GM20431 (cell line): ENCODE data around the gene TNPO2.
"Not testable (repeated sequence)": the region's sequence is repeated elsewhere in the genome, so short reads cannot be mapped to it uniquely, and the experiment has no call there.

Experiments used
- in situ Hi-C: fragments of 300-500 bp; cut with MseI, MboI; formaldehyde crosslinking; loops from one replicate; pipeline ENCODE4 v1.15.0; 2020; ENCODE audit warnings: low sequenced_read_pairs; ENCODE audit not compliant: unreplicated experiment

TNPO2 gene

DNA sequence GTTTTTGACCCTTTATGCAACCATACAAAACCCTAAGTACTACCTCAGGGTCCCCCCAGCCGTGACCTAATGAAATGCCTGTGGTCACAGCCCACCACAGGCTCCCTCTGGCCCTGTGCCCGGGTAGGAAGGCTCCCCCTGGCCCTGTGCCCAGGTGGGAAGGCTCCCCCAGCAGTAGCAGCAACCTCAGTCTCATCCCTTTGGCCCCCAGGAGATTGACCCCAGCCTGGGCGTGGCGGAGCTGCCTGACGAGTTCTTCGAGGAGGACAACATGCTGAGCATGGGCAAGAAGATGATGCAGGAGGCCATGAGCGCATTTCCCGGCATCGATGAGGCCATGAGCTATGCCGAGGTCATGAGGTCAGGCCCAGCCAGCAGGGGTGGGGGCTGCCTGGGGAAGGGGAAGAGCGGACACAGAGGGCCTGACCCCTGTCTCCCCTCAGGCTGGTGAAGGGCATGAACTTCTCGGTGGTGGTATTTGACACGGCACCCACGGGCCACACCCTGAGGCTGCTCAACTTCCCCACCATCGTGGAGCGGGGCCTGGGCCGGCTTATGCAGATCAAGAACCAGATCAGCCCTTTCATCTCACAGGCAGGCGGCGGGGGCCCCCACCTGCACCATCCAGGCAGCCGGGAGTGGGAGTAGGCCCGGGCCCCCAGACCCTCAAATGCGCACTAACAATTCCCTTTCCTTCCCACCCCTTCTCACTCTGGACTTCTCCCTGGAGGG is 21.6 kb upstream of the TNPO2 start:
- in situ Hi-C loops = no loop called here

DNA sequence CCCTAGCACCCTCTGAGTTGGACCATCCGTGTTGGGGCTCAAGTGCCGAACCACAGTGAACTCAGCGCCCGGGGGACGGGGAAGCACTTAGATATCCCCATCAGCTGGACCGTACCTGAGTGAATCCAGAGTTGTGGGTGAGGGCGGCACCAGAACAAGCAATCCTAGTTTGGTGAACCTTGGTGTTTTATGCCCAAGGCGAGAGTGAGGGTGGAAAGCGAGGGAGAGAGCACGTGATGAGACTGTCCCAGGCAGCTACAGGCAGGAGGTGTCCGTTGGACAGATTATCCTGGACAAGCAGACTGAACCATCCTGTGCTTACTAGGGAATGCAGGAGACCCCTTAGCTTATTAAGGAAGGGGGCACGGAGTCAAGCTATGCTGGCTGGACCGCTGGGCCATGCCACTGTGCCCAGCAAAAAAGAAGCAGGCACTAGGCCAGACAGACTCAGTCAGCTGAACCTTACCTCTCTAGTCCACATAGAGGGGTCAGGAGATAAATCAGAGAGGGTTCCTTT is 14.2 kb upstream of the TNPO2 start:
- in situ Hi-C loops = no loop called here

DNA sequence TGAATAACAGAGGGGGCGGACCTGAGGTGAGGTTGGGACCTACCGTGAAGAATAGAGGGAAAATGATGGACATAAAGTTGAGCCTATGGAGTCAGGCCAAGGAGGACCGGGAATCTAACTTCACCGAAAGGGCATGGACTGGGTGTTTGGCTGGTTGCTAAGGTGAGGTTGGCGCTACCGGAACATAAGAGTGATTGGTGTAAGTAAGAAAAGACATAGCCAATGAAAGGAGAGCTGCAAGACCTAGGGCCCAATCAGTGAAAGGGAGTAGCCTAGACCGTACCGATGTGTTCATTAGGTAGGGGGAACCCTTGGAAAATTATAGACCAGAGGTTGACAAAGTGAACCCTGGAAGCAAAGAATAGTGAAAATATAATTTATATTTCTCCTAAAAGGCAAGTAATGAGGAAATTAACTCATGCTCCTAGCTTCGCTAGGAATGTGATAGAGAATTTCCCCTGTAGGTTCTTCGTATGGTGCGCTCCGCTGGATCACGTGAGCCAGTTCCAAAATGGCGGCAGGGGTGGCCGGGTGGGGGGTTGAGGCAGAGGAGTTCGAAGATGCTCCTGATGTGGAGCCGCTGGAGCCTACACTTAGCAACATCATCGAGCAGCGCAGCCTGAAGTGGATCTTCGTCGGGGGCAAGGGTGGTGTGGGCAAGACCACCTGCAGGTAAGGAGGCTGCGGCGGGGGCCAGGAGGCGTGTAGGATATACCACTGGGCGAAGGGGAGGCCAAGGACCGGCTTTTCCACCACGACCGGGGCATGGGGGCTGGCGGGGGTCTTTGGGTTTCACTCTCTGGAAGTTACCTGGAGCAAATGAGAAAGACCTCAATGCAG is 13.5 kb upstream of the TNPO2 start, which contains the start of gene GET3:
GET3 (plus strand) TSS at position 503 of the 840 bp plus-strand sequence; CDS start at position 512, 9 bp downstream.
- in situ Hi-C loops = no loop called here

DNA sequence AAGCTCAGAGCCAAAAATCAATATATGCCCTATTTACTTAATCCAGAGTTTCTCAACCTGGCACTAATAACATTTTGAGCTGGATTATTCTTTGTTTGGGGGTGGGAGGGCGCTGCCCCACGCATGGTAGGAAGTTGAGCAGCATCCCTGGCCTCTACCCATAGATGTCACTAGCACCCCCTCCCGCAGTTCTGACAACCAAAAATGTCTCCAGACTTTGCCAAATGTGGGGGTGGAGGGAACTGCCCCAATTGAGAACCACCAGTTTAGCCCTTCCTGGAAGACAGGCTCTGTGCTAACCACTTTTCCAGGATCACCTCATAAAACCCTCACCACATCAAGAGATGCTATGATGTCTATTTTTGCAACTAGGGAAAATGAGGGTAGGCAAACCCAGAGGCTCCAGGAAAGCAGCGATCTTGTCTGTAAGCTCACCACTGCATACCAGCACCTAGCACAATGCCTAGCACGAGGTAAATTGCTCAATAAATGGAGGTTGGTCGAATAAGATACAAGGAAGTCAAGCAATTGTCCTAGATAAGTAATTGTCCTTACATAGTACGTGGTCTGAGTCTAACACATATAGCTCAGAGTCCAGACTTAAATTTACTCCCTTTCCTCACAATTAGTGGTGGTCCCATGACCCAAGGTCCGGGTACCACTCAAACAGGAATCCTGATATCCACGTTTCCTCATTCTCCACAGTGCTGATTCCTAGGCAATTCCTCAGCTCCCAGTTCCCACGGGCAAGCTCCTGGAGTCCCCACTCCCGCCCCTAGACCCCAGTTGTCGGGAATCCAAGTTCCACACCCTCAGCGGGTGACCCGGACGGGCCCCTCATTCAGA is 9.9 kb upstream of the TNPO2 start:
- in situ Hi-C loops = no loop called here

DNA sequence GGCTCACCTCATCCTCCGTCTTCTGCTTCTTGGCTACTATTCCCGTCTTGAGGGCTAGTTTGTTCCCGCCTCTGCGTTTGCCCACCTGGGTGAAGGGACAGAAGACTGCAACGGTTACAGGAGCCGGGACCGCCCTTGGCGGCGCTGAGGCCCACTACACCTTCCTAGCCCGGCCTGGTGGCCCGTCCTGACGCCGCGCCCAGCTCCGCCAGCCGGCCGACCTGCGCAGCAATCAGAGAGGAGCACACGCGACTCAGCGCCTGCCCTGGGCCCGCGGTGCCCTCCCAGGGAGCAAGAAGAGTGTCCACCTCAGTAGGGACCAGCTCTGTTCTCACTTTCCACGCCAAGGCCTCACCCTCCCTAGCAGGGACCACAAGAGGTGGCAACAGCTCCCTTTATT is 7.6 kb upstream of the TNPO2 start:
- in situ Hi-C loops = no loop called here

DNA sequence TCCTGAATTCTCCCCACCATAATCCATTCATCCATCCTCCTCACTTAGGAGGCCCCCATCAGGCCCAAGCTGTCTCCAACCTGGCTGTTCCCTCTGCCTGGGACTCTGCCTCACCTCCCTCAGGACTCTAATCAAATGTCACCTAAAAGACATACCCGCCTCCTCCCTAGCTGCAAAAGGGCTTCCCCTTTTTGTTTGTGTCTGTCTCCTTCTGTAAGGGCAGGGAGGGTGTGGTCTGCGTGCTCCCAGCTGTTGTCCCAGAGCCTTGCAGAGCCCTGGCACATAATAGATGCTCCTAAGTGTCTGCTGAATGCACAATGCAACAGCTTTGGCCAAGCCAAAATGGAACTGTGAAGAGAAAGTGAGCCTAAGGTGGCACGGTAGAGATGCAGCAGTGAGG is 6.3 kb upstream of the TNPO2 start:
- in situ Hi-C loops = no loop called here

DNA sequence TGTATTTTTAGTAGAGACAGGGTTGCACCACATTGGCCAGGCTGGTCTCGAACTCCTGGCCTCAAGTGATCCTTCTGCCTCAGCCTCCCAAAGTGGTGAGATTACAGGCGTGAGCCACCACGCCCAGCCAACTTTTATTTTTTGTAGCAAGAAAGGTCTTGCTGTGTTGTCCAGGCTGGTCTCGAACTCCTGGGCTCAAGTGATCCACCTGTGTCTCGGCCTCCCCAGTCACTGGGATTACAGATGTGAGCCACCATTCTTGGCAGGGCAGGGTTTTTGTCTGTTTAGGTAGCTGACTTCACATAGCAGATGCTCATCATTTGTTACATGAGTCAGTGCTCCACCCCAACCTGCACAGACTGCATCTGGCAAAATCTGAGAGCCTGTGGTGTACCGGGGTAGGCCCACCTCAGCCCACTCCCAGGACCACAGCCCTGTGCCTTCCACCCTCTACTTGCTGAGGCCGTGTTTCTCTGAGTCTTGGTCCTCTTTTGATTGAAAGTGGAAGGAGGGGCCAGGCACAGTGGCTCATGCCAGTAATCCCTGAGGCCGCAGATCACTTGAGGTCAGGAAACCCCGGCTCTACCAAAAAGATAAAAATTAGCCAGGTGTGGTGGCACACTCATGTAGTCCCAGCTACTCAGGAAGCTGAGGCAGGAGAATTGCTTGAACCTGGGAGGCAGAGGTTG is 4.2 kb upstream of the TNPO2 start:
- in situ Hi-C loops = no loop called here

DNA sequence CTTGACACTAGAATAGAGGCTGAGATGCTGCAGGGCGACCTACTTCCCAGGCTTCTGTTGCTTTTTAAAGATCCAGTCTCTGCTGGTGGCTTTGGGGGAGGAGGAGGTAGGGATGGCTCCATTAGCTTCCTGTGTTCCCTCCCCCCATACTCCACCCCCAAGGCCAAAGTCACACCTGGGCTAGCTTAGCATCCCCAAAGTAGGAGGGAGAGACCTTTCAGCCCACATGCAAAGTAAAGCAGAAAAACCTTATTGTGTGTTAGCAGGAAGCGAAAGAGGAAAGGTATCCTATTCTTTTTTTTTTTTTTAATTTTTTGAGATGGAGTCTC is 3.2 kb upstream of the TNPO2 start:
- in situ Hi-C loops = no loop called here

DNA sequence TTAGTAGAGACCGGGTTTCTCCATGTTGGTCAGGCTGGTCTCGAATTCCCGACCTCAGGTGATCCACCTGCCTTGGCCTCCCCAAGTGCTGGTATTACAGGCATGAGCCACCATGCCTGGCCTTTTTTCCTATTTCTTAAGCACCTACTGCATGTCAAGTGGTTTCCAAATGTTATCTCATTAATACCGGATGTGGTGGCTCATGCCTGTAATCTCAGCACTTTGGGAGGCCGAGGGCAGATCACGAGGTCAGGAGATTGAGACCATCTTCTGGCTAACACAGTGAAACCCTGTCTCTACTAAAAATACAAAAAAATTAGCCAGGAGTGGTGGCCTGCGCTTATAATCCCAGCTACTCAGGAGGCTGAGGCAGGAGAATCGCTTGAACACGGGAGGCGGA is 1.9 kb upstream of the TNPO2 start:
- in situ Hi-C loops = not testable (repeated sequence)

DNA sequence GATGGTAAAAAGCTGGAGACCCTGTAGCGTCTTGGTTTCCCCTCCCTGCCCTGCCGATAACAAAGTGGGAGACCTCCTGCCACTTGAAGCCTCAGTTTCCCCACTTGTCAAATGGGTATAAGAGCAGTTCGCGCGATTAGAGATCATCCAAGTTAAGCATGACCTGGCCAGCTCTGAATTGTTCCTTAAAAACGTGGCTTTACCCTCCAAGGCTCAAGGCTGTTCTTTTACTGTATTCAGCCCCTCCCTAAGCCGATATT is 421 bp downstream of the TNPO2 start:
- in situ Hi-C loops = no loop called here

DNA sequence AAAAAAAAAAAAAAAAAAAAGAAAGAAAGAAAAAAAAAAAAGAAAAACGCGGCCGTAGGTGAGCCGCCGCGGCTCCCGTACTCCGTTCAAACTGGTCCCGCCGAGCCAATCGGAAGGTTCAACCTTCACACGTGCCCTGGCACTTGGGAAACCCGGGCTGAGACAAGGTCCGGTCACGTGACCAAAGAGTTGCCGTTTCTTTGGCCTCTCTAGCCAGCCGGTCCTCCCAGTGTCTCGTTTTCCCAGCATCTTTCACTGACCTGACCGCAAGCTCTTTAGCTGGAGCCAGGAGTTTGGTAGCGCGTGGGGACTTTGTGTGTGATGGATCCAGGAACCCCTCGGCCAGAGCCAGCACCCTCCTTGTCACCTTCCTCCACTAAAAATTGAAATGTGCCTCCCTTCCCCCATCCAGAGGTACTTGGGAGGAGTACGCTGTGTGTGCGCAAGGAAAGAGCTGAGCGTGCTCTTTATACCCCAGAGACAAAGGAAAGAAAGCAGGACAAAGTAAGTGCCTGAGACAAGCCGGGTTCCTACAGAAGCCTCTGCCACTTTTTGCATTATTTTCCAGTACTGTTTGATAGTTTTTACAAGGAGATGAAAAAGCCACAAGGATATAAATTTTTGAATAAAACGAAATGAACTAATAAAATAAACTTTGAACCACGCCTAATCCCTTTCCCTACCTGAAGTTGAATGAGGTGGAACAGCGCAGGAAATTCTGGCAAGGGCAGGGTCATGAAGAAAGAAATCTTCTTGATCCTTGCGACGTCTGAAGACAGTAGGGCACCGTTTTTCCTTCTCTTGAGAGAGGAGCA is 959 bp downstream of the TNPO2 start:
- in situ Hi-C loops = no loop called here

DNA sequence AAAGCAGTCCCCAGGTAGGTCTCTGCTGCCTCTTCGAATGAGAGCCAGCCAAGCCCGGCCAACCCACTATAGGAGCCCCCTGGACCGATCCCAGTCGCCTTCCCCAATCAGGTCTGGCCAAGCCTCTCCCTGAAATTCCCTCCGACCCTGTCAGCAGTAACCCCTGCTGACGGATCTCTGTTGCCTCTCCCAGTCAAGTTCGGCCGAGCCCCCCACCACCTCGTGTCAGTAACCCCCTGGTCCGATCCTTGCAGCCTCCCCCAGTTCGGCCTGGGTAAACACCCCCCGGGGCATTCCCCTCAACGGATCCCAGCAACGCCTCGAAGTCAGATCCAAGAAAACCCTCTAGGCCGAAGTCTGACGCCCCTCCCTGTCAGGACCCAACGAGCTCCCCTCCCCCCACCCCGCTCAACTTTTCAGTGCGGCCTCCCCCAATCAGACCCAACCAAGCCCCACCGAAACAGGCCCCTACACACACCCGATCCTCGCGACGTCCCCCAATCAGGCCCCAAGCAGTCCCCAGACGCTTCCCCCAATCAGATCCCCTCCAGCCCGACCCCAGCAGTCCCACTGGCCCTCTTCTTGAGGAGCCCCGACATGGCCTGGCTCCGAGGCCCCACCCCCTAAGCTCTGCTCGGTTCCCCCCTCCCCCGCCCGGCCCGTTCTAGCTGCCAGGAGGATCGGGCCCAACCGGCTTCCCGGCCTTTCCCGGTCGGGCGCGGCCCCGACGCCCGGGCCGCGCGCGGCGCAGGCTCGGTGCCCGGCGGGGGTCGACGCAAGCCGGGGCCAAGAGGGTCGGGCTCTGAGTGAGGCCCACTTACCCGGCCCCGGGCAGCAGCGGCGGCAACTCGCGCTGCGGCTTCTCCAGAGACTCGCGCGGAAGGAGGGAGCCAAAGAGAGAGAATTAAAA is 1.8 kb downstream of the TNPO2 start:
- in situ Hi-C loops = no loop called here

DNA sequence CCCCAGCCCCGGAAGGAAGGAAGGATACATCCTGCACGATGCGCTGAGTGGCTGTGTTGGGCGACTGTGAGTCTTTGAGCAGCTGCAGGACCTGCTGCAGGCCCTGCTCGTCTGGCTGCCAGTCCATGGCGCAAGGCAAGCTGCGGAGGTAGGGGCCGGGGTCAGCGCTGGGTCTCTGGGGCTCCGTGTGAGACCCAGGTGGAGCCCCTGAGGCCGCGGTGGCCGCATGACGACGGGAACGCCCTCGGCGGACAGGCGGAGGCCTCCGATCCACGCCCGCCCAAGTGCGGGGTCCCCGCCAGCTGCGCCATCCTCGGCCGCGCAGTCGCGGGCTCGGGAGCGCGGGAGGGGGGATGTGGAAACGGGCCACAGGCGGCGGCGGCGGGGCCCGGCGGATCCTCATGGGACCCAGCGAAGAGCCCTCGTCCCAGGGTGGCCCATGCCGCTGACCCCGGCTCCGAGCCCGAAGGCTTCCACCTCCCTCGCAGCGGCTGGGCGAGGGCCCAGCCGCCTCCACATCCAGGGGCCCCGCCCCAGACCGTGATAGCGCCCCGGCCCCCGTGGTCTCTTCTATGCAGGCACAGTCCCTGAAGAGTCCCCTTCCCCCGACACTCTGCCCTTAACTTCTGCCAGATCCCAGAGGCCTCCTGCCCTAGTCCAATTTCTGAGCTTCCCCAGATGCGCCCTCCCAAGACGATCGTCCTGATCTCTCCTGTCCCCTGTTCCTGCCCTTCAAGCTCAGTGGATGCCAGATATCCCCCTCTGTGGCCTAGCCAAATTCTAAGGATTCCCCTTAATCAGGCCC is 2.7 kb downstream of the TNPO2 start:
- in situ Hi-C loops = no loop called here

DNA sequence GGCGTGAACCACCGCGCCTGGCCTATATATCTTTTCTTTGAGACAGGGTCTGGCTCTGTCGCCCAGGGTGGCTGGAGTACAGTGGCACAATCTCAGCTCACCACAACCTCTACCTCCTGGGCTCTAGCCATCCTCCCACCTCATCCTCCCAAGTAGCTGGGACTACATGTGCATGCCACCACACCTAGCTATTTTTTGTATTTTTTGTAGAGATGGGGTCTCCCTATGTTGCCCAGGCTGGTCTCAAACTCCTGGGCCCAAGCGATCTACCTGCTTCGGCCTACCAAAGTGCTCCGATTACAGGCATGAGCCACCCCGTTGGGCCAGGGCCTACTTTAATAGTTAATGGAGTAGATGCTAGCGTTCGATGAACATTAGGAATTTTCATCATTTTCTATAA is 3.4 kb downstream of the TNPO2 start:
- in situ Hi-C loops = no loop called here

DNA sequence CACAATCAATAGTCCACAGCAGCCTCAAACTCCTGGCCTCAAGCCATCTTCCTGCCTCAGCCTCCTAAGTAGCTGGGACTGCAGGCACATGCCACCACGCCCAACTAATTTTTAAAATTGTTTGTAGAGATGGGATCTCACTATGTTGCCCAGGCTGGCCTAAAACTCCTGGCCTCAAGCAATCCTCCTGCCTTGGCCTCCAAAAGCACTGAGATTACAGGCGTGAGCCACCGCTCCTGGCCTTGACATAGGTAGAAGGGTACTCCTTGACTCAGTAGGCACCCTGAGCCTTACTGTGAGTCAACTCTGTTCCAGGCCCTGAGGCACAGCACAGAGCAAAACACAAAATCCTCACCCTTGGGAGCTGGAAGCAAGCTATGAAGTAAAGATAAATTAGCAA is 7.8 kb downstream of the TNPO2 start:
- in situ Hi-C loops = no loop called here

DNA sequence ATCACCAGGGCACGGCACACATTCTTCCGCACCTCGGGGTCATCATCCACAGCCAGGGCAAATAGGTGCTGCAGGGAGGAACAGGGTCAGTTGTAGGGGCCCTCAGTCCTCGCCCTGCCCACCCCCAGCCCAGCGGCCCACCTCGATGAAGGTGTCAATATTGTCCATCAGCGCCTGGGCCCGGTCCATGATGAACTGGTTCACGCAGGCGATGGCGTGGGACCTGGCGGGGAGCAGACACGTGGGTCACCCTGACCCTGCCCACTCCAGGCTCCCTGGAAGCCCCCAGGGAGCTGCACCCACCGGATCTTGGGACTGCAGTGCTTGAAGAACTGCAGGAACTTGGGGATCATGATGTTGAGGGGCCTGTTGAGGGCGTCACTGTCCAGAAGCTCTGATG is 8.6 kb downstream of the TNPO2 start:
- in situ Hi-C loops = no loop called here

DNA sequence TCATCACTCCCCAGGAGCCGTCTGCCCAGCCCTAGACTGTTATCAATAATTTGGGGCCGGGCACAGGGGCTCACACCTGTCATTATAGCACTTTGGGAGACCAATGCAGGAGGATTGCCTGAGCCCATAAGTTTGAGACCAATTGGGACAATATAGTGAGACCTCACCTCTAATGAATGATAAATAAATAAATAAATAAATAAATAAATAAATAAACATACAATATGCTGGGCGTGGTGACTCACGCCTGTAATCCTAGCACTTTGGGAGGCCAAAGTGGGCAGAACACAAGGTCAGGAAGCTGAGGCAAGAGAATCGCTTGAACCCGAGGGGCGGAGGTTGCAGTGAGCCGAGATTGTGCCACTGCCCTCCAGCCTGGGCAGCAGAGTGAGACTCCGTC is 10.4 kb downstream of the TNPO2 start:
- in situ Hi-C loops = not testable (repeated sequence)

DNA sequence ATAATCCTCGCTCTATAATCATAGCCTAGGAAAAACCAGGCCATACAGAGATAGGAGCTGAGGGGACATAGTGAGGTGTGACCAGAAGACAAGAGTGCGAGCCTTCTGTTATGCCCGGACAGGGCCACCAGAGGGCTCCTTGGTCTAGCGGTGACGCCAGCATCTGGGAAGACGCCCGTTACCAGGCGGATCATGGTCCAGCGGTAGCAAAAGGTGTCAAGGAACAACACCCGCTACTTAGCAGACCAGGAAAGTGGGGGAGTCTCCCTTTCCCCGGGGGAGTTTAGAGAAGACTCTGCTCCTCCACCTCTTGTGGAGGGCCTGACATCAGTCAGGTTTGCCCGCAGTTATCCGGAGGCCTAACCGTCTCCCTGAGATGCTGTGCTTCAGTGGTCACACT is 11.7 kb downstream of the TNPO2 start:
- in situ Hi-C loops = not testable (repeated sequence)
